Bronchial epithelial cell (primary cell): Measurements from ENCODE around the gene AVPR1B. TPM values are rescaled to one million over a fixed set of nuclear protein-coding genes. Genes with fewer than 3 reads are reported as not detected.

Experiments used
- DNase-seq: peaks from one replicate; pipeline ENCODE4 v3.0.0-alpha.2; 2010; ENCODE audit warnings: low read depth
- FAIRE-seq: peaks from 2 replicates; lab custom pipeline; 2011; peaks lifted over from hg19 to GRCh38; lab: Jason Lieb, UNC
- H3K27me3 ChIP-seq: 2 replicates; pipeline ENCODE4 v1.5.1; 2011; ENCODE audit warnings: low read length; ENCODE audit not compliant: control insufficient read depth, insufficient read depth
- H3K36me3 ChIP-seq: 2 replicates; pipeline ENCODE4 v1.5.1; 2011; ENCODE audit warnings: low read length; ENCODE audit not compliant: control insufficient read depth, insufficient read depth
- H3K4me3 ChIP-seq: 2 replicates; pipeline ENCODE4 v1.5.1; 2011; ENCODE audit warnings: mild to moderate bottlenecking, low read depth, low read length, control low read depth
- CTCF ChIP-seq: IDR thresholded peaks from 2 replicates; pipeline ENCODE4 v1.5.1; 2011; ENCODE audit warnings: mild to moderate bottlenecking, moderate library complexity, low read length, control low read depth, inconsistent platforms; ENCODE audit not compliant: insufficient read depth, severe bottlenecking
- total RNA-seq: library from RNA; depleted of rRNA; stranded (reverse); fragments of >200 nt; gene quantifications from 2 replicates; pipeline ENCODE4 v1.2.1, GENCODE V29; 2014

AVPR1B gene
- total RNA-seq, 1 donor from 2014 or later, result not detected

DNA sequence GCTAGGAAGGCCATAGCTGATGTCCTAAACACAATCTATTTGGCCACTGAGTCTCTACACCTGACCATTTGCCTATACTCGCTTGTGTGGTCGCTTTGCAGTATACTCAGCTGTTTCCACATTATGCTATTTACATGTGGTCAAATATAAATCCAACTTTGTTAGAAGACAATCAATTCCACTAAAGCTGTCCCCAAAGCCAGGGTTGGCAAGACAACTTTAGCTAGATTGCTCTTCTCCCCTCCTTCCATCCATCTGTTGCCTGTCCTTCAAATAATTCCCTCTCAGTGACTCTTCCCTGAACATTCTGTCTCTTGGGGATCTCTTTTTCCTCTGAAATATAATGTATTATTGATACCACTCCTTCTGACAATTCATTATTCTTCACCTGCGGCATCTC is 30.1 kb downstream of the AVPR1B start:
- DNase-seq (no peak), FAIRE-seq (no peak)
- H3K36me3 ChIP-seq, result no peaks in the 10 kb centered on the region
- no peak overlapping the region for H3K4me3 ChIP-seq
- no peaks in the 10 kb centered on the region for H3K27me3 ChIP-seq
- no peak for TF ChIP-seq CTCF

- H3K36me3 ChIP-seq, result no peaks in the 10 kb centered on the region
- H3K27me3 ChIP-seq, result no peaks in the 10 kb centered on the region
- H3K4me3 ChIP-seq, result no peak overlapping the region
- DNase-seq (no peak), FAIRE-seq (peak; percentile 70)
- TF ChIP-seq CTCF, result no peak
Observed at GRCh38 chr1:206083750-206084149, 33.4 kb downstream of the AVPR1B start.

DNA sequence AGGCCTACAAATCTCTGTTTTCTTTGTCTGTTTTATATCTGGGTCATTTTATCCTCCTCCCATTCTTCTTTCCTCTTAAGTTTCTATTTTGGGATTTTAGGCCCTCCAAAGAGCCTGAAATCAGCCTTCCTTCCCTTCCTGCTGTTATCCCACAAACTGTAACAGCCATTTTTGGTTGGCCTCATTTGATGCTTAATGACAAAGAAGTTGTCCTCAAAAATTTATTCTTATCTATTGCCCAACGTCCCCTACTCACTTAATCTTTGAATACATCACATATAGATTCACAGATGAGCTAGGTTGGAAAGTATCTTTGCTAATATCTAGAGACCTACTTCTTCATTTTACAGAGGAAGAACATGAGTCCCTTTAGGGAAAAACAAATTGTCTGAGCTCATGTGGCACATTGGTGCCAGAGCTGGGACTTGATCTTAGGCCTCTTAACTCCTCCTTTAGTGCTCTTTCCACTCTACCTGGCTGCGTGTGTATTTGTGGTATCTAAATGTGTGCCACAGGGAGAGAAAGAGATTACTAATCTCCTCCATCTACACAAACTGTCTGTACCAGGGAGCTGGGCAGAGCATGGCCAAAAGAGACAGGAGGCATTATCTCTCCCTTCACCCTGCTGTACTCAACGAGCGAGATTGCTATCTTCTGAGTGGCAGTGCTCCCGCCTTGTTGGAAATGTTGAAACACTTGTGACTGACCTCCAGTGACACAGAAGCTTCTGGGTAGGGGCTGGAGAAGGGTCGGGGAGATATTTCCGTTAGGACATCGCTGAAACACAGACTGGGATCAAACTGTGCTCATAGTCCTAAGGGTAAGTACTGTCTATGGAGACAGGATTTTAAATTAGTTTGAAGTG is 34.1 kb downstream of the AVPR1B start:
- TF ChIP-seq CTCF, result no peak
- H3K27me3 ChIP-seq, result no peaks in the 10 kb centered on the region
- H3K36me3 ChIP-seq, result no peaks in the 10 kb centered on the region
- DNase-seq (no peak), FAIRE-seq (no peak)
- no peak overlapping the region for H3K4me3 ChIP-seq

DNA sequence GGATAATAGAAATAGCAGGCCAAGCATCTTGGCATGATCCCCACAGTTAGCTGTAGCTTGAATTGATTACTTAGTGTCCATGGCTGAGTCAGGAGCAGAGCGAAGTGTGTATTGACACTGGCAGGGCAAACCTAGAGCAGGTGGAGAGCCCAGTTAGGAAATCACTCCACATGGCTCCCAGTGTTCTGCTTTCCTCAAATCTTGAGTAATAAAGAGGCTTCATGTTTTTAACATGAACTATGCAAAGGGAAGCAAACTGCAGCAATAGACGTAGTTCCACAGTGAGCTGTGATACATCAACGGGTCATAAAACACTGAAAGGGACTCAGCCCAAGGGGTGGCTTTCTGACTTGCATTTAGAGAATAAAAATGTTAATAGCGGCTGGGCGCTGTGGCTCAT is 35.3 kb downstream of the AVPR1B start:
- TF ChIP-seq CTCF, result no peak
- no peaks in the 10 kb centered on the region for H3K36me3 ChIP-seq
- DNase-seq (no peak), FAIRE-seq (no peak)
- H3K4me3 ChIP-seq, result no peak overlapping the region
- no peaks in the 10 kb centered on the region for H3K27me3 ChIP-seq

GRCh38 chr1:206080026-206080820 is 37.0 kb downstream of the AVPR1B start:
- Histone ChIP-seq H3K27me3 (no peaks in the 10 kb centered on the region), H3K4me3 (no peak overlapping the region), H3K36me3 (no peaks in the 10 kb centered on the region)
- DNase-seq (no peak), FAIRE-seq (no peak)
- TF ChIP-seq CTCF, result no peak
